Kidney (tissue), 14 donors: ENCODE results near the gene UCK1. TPM values are rescaled to one million over a fixed set of nuclear protein-coding genes. Genes with fewer than 3 reads are reported as not detected.

Source experiments
- DNase-seq, 5 donors: peaks; one replicate each; pipeline ENCODE4 v3.0.0-alpha.2; 2013 to 2020
- FAIRE-seq: peaks from 2 replicates; lab custom pipeline; 2012; peaks lifted over from hg19 to GRCh38; lab: Jason Lieb, UNC
- H3K27ac ChIP-seq, 2 donors: one replicate each; pipeline ENCODE4 v1.7.0; 2013; ENCODE audit warnings: low read depth in 2 of 2, low read length in 2 of 2, inconsistent platforms in 1 of 2
- H3K27me3 ChIP-seq: one replicate; pipeline ENCODE4 v1.7.1; 2013; ENCODE audit warnings: low read length, inconsistent platforms; ENCODE audit not compliant: control insufficient read depth, insufficient read depth
- H3K36me3 ChIP-seq, 3 donors: one replicate each; pipeline versions ENCODE4 v1.7.0 to v1.7.1; 2013; ENCODE audit warnings: low read length in 3 of 3, control low read depth in 1 of 3, inconsistent platforms in 1 of 3; ENCODE audit not compliant: insufficient read depth in 3 of 3, control insufficient read depth in 2 of 3
- H3K4me1 ChIP-seq, 3 donors: one replicate each; pipeline versions ENCODE4 v1.7.0 to v1.7.1; 2013; ENCODE audit warnings: low read length in 3 of 3, inconsistent platforms in 1 of 3, low read depth in 1 of 3; ENCODE audit not compliant: control insufficient read depth in 2 of 3, insufficient read depth in 2 of 3
- H3K4me3 ChIP-seq, 3 donors: one replicate each; pipeline versions ENCODE4 v1.7.0 to v1.8.1; 2013; ENCODE audit warnings: low read length in 3 of 3, control low read depth in 1 of 3, inconsistent platforms in 1 of 3
- H3K9ac ChIP-seq, 3 donors: one replicate each; pipeline versions ENCODE4 v1.7.0 to v1.7.1; 2013; ENCODE audit warnings: low read length in 3 of 3, control low read depth in 1 of 3, inconsistent platforms in 1 of 3
- H3K9me3 ChIP-seq, 3 donors: one replicate each; pipeline versions ENCODE4 v1.7.0 to v1.7.1; 2013; ENCODE audit warnings: low read length in 3 of 3, control low read depth in 1 of 3, inconsistent platforms in 1 of 3; ENCODE audit not compliant: control insufficient read depth in 2 of 3, insufficient read depth in 1 of 3
- CTCF ChIP-seq: IDR thresholded peaks from 3 replicates; pipeline ENCODE4 v1.5.1; 2012; ENCODE audit warnings: mild to moderate bottlenecking, moderate library complexity, borderline replicate concordance; ENCODE audit not compliant: insufficient read depth; ENCODE audit errors: extremely low read depth
- intact Hi-C: fragments of 100-400 bp; cut with DNase I; formaldehyde crosslinking; loops from one replicate; pipeline ENCODE4 v1.11.1; 2022
- polyA plus RNA-seq: library from polyadenylated mRNA; stranded (reverse); fragments of 350-450 nt; fragmentation: Illumina TruSeq; extraction: RNeasy Lipid Tissue Mini Kit (QIAGEN cat#74804); gene quantifications from one replicate; pipeline ENCODE4 v1.2.3, GENCODE V29; 2014; ENCODE audit warnings: low read depth, low replicate concordance; ENCODE audit not compliant: insufficient read depth
- total RNA-seq: library from RNA; stranded (reverse); fragmentation: NEBNext Ultra II Directional; extraction: Animal tissue kit (Norgen Biotek cat#: 25700); gene quantifications from one replicate; pipeline ENCODE4 v1.2.1, GENCODE V29; 2021
- donor health status: control.
- donor health status: control.
- donor health status: control.
- donor health status: control.
- donor health status: control.
- donor health status: DM: yes; HTN: yes; CAD: no.
- donor health status: Normal renal cell carcinoma (clear cell type).

UCK1 gene
- total and polyA plus RNA-seq, 2 donors from 2014 or later: 31.3 to 34.6 TPM

GRCh38 chr9:131485728-131486422 lies 45.2 kb downstream of the UCK1 start:
- Histone ChIP-seq H3K4me3 (no peak overlapping the region), H3K9me3 (no peaks in the 10 kb centered on the region), H3K36me3 (peaks cover 12 to 81% (median 80%) of the 10 kb centered on the region in 3 donors), H3K27me3 (no peaks in the 10 kb centered on the region), H3K4me1 (no peaks in the 10 kb centered on the region), H3K9ac (no peak overlapping the region), H3K27ac (no peak overlapping the region)
- FAIRE-seq (no peak), DNase-seq (no peak)
- no peak for TF ChIP-seq CTCF
- intact Hi-C loops: no loop called here

- no peak overlapping the region for H3K9ac ChIP-seq
- DNase-seq (no peak), FAIRE-seq (no peak)
- H3K27ac ChIP-seq: no peak overlapping the region
- no peak overlapping the region for H3K4me3 ChIP-seq
- H3K27me3 ChIP-seq: no peaks in the 10 kb centered on the region
- H3K9me3 ChIP-seq: no peaks in the 10 kb centered on the region
- H3K36me3 ChIP-seq: peaks cover 9 to 78% (median 75%) of the 10 kb centered on the region in 3 donors
- H3K4me1 ChIP-seq: no peaks in the 10 kb centered on the region
- no peak for TF ChIP-seq CTCF
- intact Hi-C loops: no loop called here
Measured at GRCh38 chr9:131485206-131485605, 45.9 kb downstream of the UCK1 start.

- no peak for DNase-seq
- Histone ChIP-seq H3K27ac (no peak overlapping the region), H3K9ac (no peak overlapping the region), H3K27me3 (no peaks in the 10 kb centered on the region), H3K4me3 (no peak overlapping the region), H3K36me3 (peaks cover 9 to 77% (median 73%) of the 10 kb centered on the region in 3 donors), H3K9me3 (no peaks in the 10 kb centered on the region), H3K4me1 (no peaks in the 10 kb centered on the region)
- no peak for FAIRE-seq
- TF ChIP-seq CTCF: no peak
- intact Hi-C loops: no loop called here
Measured at GRCh38 chr9:131484560-131485185, 46.4 kb downstream of the UCK1 start.
